Measurements from ENCODE around the gene NDFIP1.

NDFIP1 gene

DNA sequence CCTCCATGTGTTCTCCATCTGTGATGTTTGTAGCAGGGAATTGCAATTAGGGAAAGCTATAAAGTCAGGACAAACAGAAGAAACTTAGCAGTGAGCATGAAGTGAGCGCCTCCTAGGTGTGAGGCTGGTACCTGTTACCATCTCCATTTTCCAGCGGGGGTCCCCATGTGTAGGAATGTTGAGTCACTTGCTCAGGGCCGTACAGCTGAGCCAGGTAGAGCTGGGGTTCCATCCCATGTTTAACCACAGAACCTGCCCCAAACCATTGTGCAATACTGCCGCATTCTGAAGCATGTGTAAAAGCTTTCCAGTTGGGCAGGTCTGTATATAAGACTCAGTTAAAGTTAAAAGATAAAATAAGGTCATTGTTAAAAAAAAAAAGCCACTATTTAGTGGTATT, 62.7 kb downstream of the NDFIP1 start:
- no peak for TF ChIP-seq GATA3 (IDR thresholded peaks at IDR 0.05; ENCODE audit: low read depth, low read length)

DNA sequence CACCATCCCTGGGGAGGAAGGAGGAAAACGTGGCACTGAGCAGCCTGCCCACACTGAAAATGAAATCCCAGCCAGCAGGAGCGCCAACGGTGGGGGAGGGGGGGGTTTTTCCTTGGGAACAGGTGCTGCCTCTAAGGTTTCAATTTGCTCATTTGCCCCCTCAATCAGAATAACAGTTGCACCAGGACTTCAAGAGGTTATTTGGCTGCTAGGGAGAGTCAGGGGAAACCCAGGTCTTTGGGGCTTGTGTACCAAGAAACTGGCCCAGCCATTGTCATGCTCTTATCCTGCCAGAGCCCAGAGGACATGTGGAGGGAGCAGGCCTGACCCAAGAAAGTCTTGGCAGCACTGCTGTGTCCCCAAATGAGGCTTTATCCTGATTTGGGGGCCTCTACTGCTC, 66.5 kb downstream of the NDFIP1 start:
- TF ChIP-seq GATA3 (IDR thresholded peaks at IDR 0.05; ENCODE audit: low read depth, low read length) (no peak), GATA2 (IDR thresholded peaks at IDR 0.05; ENCODE audit: low read depth, low read length) (no peak)

DNA sequence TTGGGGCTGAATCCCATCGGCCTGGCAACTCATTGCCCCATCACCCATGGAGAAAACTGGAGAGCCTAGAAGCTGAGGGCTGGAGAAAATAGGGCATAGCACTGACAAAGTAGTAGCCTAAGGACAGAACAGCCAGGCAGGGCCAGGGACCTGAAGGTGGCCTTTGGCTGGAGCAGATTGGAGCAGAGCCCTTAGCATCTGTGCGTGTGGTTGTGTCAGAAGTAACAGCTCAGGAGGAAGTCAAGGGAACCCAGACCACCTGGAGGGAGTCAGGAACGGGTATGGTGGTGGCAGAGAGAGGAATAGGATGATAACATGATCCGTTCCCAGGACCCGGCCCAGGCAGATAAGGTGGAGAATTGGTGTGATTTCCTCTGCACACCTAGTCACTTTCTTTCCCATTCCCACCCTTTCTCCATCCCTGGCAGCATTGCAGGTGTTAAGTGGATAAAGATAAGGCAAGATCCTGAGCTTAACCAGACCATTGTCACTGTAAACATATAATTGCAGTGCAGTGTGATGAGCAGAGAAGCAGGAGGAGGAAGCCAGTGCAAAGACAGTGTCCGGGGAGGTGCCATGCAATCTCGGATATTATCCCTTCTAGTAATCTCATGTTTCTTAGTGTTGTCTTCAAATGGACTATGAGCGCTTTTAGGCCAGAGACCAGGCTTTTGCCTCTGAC, 67.0 kb downstream of the NDFIP1 start:
- TF ChIP-seq GATA3 (IDR thresholded peaks at IDR 0.05; ENCODE audit: low read depth, low read length) (no peak), GATA2 (IDR thresholded peaks at IDR 0.05; ENCODE audit: low read depth, low read length) (no peak)

DNA sequence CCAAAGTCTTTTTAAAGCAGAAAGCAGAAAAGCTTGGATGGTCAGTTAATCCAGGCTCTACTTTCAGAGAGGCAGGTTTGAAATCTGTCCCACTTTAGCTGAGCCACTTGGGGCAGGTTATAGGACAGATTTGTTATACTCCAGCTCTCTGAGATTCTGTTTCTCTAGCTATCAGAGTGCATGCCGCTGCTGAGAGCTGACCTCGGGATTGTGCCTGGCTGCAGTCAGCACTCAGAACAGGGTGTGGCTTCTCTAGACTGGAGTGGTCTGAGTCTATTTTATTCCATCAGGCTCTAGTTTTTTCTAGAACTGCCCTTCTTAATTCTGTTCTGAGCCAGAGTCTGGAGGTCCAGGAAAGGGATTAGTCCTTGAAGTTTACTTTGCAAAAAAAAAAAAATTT, 67.7 kb downstream of the NDFIP1 start:
- no peak for TF ChIP-seq GATA2 (IDR thresholded peaks at IDR 0.05; ENCODE audit: low read depth, low read length)
- no peak for TF ChIP-seq GATA3 (IDR thresholded peaks at IDR 0.05; ENCODE audit: low read depth, low read length)

DNA sequence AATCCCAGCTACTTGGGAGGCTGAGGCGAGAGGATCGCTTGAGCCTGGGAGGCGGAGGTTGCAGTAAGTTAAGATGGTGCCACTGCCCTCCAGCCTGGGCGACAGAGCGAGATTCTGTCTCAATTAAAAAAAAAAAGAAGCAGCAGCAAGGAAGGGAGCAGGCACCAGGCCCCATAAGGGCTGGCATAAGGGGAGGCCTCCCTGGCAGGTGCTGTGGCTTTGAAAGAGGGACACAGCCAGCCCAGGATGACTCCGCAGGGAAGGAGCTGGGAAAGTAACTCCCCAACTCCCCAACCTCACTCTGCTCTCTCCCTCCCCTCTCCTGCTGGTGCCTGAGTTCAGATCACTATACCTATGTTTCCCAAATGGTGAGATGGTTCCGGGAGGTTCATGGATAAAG, 70.1 kb downstream of the NDFIP1 start:
- TF ChIP-seq GATA2 (IDR thresholded peaks at IDR 0.05; ENCODE audit: low read depth, low read length) (no peak), GATA3 (IDR thresholded peaks at IDR 0.05; ENCODE audit: low read depth, low read length) (no peak)

DNA sequence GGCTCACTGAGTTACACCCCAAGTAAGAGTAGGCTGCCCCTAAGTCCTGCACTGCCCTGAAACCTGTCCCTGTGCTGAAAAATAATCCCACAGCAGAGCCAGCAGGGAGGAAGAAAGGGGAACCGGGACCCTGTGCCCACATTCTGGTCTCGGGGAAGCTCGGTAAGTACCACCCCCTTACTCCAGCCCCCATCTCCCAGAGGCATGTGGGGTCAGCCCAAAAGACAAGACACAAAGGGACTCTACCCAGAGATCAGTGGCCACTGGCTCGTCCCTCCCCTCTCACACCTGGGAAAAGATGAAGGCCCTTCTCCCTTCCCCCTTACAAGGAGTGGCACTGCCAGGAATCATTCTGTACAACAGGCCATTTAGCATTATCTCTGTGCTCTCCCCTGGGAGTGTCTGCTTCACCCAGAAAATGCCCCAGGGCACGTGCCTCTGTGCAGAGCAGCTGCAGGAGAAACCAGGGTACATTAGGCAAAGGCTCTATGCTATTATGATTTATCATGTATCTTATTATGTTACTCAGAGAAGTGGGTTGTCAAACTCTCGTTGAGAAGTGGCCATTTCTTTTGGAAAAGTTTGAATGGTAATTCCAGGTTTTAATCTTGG, 71.3 kb downstream of the NDFIP1 start:
- TF ChIP-seq GATA2 (IDR thresholded peaks at IDR 0.05; ENCODE audit: low read depth, low read length) (peak; percentile 91), GATA3 (IDR thresholded peaks at IDR 0.05; ENCODE audit: low read depth, low read length) (0 out of 2 replicates have a peak, but pooled peaks have one; percentile 26)

DNA sequence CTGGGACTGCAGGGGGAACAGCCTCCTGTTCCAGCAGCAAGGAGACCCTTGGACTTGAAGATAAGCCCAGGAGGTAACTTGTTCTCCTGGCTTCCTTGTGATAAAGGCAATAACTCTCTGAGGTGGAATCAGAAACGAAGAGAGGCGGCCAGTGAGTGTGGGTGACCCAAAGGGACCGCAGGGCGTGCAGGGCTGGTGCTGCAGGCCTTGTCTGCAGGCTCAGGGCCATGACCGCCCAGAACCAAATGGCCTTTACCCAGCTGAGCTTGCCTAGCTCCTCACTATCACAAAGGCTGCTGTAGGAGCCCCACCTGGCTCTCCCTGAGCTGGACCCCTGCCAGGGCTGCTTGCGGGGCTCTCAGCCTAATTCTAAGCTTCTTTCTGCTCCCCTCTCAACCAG, 72.5 kb downstream of the NDFIP1 start:
- TF ChIP-seq GATA3 (IDR thresholded peaks at IDR 0.05; ENCODE audit: low read depth, low read length) (no peak), GATA2 (IDR thresholded peaks at IDR 0.05; ENCODE audit: low read depth, low read length) (no peak)

DNA sequence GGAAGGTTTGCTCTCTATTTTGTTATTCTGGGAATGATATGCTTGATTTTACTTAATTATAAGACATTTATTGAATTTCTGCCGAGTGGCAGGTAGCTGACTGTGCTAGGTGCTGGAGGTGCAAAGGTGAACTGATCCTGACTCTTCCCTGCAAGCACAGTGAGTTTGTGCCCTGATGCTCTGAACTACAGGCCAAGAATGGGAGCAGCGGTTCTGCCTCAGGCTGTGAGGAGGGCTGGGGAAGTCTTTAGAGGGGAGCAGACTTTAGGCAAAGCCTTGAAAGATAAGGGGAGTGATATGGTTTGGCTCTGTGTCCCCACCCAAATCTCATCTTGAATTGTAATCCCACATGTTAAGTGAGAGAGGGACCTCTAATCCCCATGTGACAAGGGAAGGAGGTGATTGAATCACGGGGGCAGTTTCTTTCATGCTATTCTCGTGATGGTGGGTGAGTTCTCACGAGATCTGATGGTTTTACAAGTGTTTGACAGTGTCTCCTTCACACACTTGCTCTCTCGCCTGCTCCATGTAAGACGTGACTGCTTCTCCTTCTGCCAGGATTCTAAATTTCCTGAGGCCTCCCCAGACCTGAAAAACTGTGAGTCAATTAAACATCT, 73.1 kb downstream of the NDFIP1 start:
- no peak for TF ChIP-seq GATA2 (IDR thresholded peaks at IDR 0.05; ENCODE audit: low read depth, low read length)

DNA sequence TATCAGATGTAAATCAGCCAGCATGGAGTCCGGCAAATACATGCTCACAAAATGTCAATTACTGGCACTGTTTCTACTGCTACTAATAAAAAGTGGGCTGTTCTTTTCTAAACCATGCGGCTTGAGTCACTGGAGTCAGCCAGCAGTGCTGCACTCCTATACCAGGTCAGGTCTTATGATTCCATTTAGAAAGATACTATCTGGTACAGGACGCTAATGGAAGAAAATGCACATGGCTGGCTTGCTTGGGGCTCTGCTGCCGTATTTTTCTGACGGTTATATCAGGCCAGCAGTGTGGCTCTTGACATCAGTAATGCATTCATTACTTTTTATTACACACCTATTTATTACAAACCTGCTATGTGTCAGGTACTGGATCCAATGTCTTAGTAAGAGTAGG, 74.3 kb downstream of the NDFIP1 start:
- TF ChIP-seq GATA3 (IDR thresholded peaks at IDR 0.05; ENCODE audit: low read depth, low read length) (peak; percentile 94), GATA2 (IDR thresholded peaks at IDR 0.05; ENCODE audit: low read depth, low read length) (peak; percentile 98)

DNA sequence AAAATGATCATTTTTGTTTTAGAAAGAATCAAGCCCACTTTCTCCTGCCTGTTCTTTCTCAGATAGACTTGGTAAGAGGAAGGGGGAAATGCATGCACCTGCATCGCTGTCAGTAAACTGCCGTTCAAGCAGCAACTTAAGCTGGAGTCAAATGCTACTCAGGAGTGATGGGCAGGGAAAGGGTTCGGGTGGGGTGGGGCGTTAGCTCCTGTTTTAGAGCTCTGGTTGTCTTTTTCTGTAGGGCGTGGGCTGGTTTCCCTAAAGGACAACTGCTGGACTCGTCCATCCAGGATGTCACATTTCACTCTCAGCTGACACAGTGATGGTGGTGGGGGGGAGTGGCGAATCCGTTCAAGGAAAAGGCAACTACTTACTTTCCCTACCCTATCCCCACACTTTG, 75.0 kb downstream of the NDFIP1 start:
- no peak for TF ChIP-seq GATA2 (IDR thresholded peaks at IDR 0.05; ENCODE audit: low read depth, low read length)

DNA sequence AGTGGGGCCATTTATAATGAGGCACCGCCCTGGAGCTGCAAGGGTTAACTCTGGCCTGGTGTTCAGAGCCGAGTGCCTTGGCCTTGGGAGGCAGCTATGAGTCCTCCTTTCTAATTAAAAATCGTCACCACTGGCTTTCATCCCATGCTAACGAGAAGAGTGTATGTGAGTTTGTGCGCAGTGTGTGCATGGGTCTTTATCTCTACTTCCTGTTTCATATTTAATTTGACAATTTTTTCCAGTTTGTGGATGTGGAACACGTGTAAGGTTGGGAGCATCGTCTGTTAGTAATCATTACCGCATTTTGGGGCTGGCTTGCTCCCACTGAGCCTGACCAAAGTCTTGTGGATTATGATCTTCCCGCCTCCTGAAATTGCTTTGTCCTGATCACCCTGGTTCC, 76.4 kb downstream of the NDFIP1 start:
- TF ChIP-seq GATA3 (IDR thresholded peaks at IDR 0.05; ENCODE audit: low read depth, low read length) = no peak
- TF ChIP-seq GATA2 (IDR thresholded peaks at IDR 0.05; ENCODE audit: low read depth, low read length) = no peak

DNA sequence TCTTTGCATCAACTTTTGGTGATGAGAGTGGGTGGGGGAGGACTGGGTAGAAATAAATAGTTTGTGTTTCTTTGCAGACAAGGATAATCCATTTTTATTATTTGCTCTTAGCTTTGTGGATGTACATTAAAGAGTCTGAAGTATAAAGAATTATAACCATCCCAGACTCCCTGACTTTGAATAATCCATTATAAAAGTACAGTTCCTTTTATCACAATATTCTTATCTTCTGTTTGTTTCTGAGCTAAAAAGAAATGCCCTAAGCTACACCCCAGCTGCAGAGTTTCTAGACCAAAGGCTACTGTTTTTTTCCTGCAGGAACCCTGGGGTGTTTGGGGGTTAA, 77.9 kb downstream of the NDFIP1 start:
- no peak for TF ChIP-seq GATA2 (IDR thresholded peaks at IDR 0.05; ENCODE audit: low read depth, low read length)
- no peak for TF ChIP-seq GATA3 (IDR thresholded peaks at IDR 0.05; ENCODE audit: low read depth, low read length)

DNA sequence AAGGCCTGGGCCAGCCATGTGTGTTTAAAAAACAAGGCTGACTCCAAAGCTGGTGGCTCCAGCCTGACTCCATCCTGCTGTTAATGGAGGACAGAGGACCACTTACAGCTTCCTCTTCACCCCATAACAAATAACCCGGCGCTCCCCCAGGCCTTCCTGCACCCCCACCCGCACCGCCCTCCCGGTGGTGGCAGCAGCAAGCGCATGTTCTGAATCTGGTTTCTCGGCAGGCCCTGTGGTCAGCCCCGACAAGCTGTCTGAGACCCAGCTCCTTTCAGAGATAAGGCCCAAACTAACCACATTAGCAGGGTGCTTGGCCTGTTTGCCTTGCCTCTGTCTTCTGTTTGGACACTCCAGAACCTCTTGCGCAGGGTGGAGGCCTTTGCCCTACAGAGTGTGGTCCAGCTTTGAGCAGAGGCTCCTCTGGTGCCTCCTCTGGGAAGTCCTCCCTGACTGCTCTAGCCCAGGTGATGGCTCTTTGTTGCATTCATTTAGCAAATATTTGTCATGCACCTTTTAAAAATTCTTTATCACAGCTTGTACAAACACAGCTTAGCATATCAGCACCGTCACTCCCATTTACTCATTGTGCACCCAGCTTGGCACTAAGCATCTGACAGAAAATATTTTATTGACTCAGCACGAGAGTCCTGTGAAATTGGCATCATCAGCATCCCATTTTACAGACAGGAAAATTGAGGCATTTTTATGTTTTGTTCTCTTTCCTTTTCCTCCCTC, 78.4 kb downstream of the NDFIP1 start:
- TF ChIP-seq GATA3 (IDR thresholded peaks at IDR 0.05; ENCODE audit: low read depth, low read length) = no peak
- TF ChIP-seq GATA2 (IDR thresholded peaks at IDR 0.05; ENCODE audit: low read depth, low read length) = no peak

DNA sequence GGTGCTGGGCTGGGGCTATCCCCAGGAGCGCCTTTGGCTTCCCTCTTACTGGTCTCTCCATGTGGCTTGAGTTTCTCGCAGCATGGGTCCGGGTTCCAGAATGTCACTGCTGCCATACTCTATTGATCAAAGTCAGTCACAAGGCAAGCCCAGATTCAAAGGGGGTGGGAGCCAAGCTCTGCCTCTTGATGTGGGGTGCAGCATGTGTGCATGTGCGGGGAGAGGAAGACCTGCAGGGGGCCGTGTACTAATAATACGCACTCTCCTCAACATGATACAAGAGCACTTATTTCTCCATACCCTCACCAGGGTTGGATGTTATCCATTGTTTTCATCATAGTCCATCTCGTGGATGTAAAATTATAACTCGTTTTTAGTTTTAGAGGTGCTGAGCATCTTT, 81.2 kb downstream of the NDFIP1 start:
- TF ChIP-seq GATA2 (IDR thresholded peaks at IDR 0.05; ENCODE audit: low read depth, low read length) (no peak), GATA3 (IDR thresholded peaks at IDR 0.05; ENCODE audit: low read depth, low read length) (no peak)

DNA sequence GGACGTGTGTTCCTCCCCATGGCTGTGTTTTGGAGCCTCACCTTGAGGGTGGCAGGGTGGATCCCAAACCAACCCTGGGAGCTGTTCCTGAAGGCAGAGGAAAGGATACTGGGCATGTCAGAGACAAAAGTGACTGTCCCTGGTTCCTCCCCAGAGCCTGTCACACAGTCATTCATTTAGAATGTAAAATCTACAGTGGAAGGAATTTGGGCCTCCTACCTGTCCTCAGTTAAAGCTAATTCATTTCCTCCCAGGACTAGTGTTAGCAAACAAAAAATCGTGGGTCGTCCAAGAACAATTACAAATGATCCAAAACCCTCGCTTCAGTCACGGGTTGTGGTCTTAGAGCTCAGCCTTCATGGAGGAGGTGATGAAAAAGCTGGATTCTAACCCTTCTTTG, 83.2 kb downstream of the NDFIP1 start:
- TF ChIP-seq GATA2 (IDR thresholded peaks at IDR 0.05; ENCODE audit: low read depth, low read length) (no peak), GATA3 (IDR thresholded peaks at IDR 0.05; ENCODE audit: low read depth, low read length) (no peak)
